Testis (tissue), 2 donors: Measurements from ENCODE around the gene DCAF10.

Experiments
- CTCF ChIP-seq, 3 experiments: fragments of 450-650 bp in 2 of 3; fragments of 200-600 bp in 1 of 3; sonication (generic) in 1 of 3; IDR thresholded peaks; one replicate each; pipeline ENCODE4 v1.5.1; 2016 to 2019; ENCODE audit warnings: antibody characterized with exemption in 3 of 3, mild to moderate bottlenecking in 2 of 3, moderate library complexity in 1 of 3
- POLR2A ChIP-seq: fragments of 450-650 bp; IDR thresholded peaks from one replicate; pipeline ENCODE4 v1.6.1; 2017; ENCODE audit warnings: antibody characterized with exemption, mild to moderate bottlenecking, moderate library complexity

DNA sequence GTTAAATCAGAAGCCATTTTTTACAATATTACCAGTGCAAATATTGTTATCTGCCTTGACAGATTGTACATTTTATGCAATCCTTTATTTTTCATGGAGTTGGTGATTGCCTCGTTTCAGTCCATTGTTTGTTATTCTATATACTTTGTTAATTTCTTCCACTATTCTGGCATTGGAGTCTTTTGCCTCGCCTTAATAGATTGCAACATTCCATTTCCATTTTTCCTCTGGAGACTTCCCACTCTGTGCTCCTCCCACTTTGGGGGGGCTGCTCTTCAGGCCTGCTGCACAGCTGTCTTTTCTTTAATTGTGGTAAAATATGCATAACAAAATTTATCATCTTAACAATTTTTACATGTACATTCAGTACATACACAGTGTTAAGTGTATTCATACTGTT is 4.4 kb upstream of the DCAF10 start:
- no peak for TF ChIP-seq POLR2A
- TF ChIP-seq CTCF (IDR thresholded peaks at IDR 0.05), result no peak
